ENCODE data around the gene RPL27A. TPM values are rescaled to one million over a fixed set of nuclear protein-coding genes. Genes with fewer than 3 reads are reported as not detected.

The RPL27A gene
- total and polyA plus RNA-seq, 5 donors, result 519 to 1,811 (median 707) TPM

DNA sequence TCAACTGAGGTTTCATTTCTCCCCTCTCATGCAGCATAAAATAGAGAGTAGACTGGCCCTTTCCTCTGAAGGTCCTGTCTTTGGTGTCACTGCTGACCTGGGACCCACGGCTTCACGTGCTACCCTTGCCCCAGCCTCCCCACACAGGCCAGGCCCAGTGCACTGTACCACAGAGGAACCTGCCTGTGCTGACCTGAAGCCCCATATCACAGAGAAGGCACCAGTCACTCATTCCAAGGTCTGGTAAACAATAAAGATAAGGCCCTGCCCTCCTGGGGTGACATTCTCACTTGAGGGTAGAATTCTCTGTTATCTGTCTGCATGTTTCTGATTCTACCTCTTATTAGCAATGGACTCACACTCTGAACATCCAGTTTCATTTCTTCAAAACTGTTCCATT, 51.3 kb downstream of the RPL27A start:
- WGBS, result 67% methylated on average over 2 of the region's 2 CpGs
- no peak overlapping the region for H3K4me3 ChIP-seq (ENCODE audit: low read length)
- intact Hi-C loops (cut with DNase I), result no loop called here
- H3K27ac ChIP-seq (ENCODE audit: low read length), result peak overlapping the region; percentile 93
- no peaks in the 10 kb centered on the region for H3K9me3 ChIP-seq (ENCODE audit: control insufficient read depth, low read length)
- DNase-seq, result no peak
- peaks cover 21% of the 10 kb centered on the region for H3K4me1 ChIP-seq (ENCODE audit: control insufficient read depth, insufficient read depth, low read length)
- no peak for ATAC-seq
- no peaks in the 10 kb centered on the region for H3K27me3 ChIP-seq (ENCODE audit: control insufficient read depth, insufficient read depth)

DNA sequence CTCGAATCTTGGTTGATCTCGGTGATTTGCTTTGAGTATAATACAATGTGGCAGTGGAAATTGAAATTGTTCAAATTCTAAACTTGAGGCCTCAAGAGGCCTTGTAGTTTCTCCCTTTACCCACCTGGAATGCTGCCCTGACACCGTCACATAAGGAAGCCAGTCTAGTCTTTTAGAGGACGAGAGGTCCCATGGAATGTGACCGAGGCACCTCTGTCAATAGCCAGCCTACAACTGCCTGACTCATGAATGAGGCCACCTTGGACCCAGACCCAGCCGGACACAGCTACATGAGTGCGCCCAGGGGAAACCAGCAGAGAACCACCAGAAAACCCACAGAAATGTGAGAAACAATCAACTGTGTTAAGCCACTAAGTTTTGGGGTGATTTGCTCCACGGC, 52.5 kb downstream of the RPL27A start:
- Histone ChIP-seq H3K27me3 (ENCODE audit: control insufficient read depth, insufficient read depth) (no peaks in the 10 kb centered on the region), H3K9me3 (ENCODE audit: control insufficient read depth, low read length) (no peaks in the 10 kb centered on the region), H3K4me3 (ENCODE audit: low read length) (no peak overlapping the region), H3K4me1 (ENCODE audit: control insufficient read depth, insufficient read depth, low read length) (peaks cover 23% of the 10 kb centered on the region), H3K27ac (ENCODE audit: low read length) (peak overlapping the region; percentile 14)
- ATAC-seq (peak in 1 of 2 donors; percentile 30), DNase-seq (no peak)
- WGBS, result 82% methylated on average over 8 of the region's 8 CpGs
- intact Hi-C loops (cut with DNase I), result no loop called here

DNA sequence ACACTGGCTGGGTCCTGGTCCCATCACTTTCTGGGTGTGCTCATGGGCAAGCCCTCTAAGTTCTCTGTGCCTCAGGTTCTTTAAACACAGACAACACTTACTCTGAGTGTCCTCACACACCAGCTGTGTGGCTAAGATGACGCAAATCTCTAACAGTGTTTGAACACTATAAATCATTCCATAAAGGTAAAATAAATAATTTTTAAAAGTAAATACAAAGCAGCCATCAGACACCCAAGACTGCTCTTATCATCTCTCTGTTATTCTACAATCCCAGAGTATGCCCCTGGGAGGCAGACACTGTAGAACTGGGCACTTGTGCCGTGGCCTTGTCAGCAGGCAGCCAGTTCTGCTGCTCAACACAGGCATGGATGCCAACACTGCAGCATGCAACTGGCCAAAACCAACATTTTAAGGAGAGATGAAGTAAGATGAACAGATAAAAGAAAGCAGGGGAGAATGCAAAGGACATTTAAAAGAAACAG, 56.8 kb downstream of the RPL27A start:
- Histone ChIP-seq H3K4me1 (ENCODE audit: control insufficient read depth, insufficient read depth, low read length) (peaks cover 8% of the 10 kb centered on the region), H3K27me3 (ENCODE audit: control insufficient read depth, insufficient read depth) (no peaks in the 10 kb centered on the region), H3K4me3 (ENCODE audit: low read length) (no peak overlapping the region), H3K27ac (ENCODE audit: low read length) (no peak overlapping the region), H3K9me3 (ENCODE audit: control insufficient read depth, low read length) (no peaks in the 10 kb centered on the region)
- DNase-seq (no peak), ATAC-seq (peak in 1 of 2 donors; percentile 52)
- intact Hi-C loops (cut with DNase I), result no loop called here
- WGBS, result 63% methylated on average over 2 of the region's 2 CpGs

Other genes starting within 250 kb of the RPL27A start
- gene STK33, start 88.6 kb upstream of the RPL27A start, total RNA-seq, result 10 to 100 TPM; 21.6 to 40.2 (median 28.0) TPM
- gene STK33, start 88.6 kb upstream of the RPL27A start, polyA plus RNA-seq, result 14.1 TPM
- 1 to 10 TPM; 2.0 to 3.6 (median 2.9) TPM for gene TRIM66, start 127 bp upstream of the RPL27A start, total RNA-seq
- gene TRIM66, start 127 bp upstream of the RPL27A start, polyA plus RNA-seq, result 1.6 TPM
- gene AKIP1, start 228.4 kb downstream of the RPL27A start, total RNA-seq, result 10 to 100 TPM; 24.4 to 30.3 (median 25.4) TPM
- gene AKIP1, start 228.4 kb downstream of the RPL27A start, polyA plus RNA-seq, result 28.7 TPM